ENCODE measurements around the gene DNAAF5. TPM values are rescaled to one million over a fixed set of nuclear protein-coding genes. Genes with fewer than 3 reads are reported as not detected.

Gene DNAAF5
- total RNA-seq, 3 donors from 2014 or later = 29.4 to 43.0 (median 30.9) TPM

GRCh38 chr7:714251-714671, 12.2 kb upstream of the DNAAF5 start:
- Histone ChIP-seq H3K36me3 (ENCODE audit: low read depth) (no peaks in the 10 kb centered on the region), H3K4me1 (ENCODE audit: low read depth) (no peaks in the 10 kb centered on the region), H3K9me3 (no peaks in the 10 kb centered on the region), H3K4me3 (no peak overlapping the region)
- no peak for DNase-seq
- intact Hi-C loops (cut with DNase I, micrococcal nuclease) = no loop called here
- no peak for ATAC-seq
- no peak for TF ChIP-seq CTCF (IDR thresholded peaks at IDR 0.05)

GRCh38 chr7:716222-716621, 10.3 kb upstream of the DNAAF5 start:
- no peak for DNase-seq
- Histone ChIP-seq H3K4me1 (ENCODE audit: low read depth) (no peaks in the 10 kb centered on the region), H3K4me3 (no peak overlapping the region), H3K9me3 (no peaks in the 10 kb centered on the region), H3K36me3 (ENCODE audit: low read depth) (no peaks in the 10 kb centered on the region)
- no peak for ATAC-seq
- TF ChIP-seq CTCF (IDR thresholded peaks at IDR 0.05) = no peak
- intact Hi-C loops (cut with DNase I, micrococcal nuclease) = no loop called here

GRCh38 chr7:716636-717035, 9.9 kb upstream of the DNAAF5 start:
- H3K4me3 ChIP-seq = no peak overlapping the region
- H3K4me1 ChIP-seq (ENCODE audit: low read depth) = no peaks in the 10 kb centered on the region
- H3K9me3 ChIP-seq = no peaks in the 10 kb centered on the region
- DNase-seq (no peak), ATAC-seq (no peak)
- H3K36me3 ChIP-seq (ENCODE audit: low read depth) = no peaks in the 10 kb centered on the region
- intact Hi-C loops (cut with DNase I, micrococcal nuclease) = no loop called here
- TF ChIP-seq CTCF (IDR thresholded peaks at IDR 0.05) = no peak

GRCh38 chr7:721619-722248, 4.8 kb upstream of the DNAAF5 start:
- TF ChIP-seq CTCF (IDR thresholded peaks at IDR 0.05) = no peak
- Histone ChIP-seq H3K4me3 (no peak overlapping the region), H3K36me3 (ENCODE audit: low read depth) (no peaks in the 10 kb centered on the region), H3K4me1 (ENCODE audit: low read depth) (peaks cover 4% of the 10 kb centered on the region), H3K9me3 (no peaks in the 10 kb centered on the region)
- intact Hi-C loops (cut with DNase I, micrococcal nuclease) = no loop called here
- DNase-seq (no peak), ATAC-seq (no peak)

- H3K9me3 ChIP-seq = no peaks in the 10 kb centered on the region
- H3K4me3 ChIP-seq = no peak overlapping the region
- DNase-seq (no peak), ATAC-seq (no peak)
- intact Hi-C loops (cut with DNase I, micrococcal nuclease) = no loop called here
- no peak for TF ChIP-seq CTCF (IDR thresholded peaks at IDR 0.05)
- H3K4me1 ChIP-seq (ENCODE audit: low read depth) = peaks cover 13% of the 10 kb centered on the region
- no peaks in the 10 kb centered on the region for H3K36me3 ChIP-seq (ENCODE audit: low read depth)
These were observed 3.0 kb upstream of the DNAAF5 start for GRCh38 chr7:723541-723940.

- no peak for TF ChIP-seq CTCF (IDR thresholded peaks at IDR 0.05)
These were observed 2.2 kb upstream of the DNAAF5 start for GRCh38 chr7:724298-724697.

More at GRCh38 chr7:724298-724697, 2.2 kb upstream of the DNAAF5 start:
- ATAC-seq = no peak
- intact Hi-C loops (cut with DNase I, micrococcal nuclease) = no loop called here
- no peak for DNase-seq
- H3K9me3 ChIP-seq = no peaks in the 10 kb centered on the region
- H3K36me3 ChIP-seq (ENCODE audit: low read depth) = no peaks in the 10 kb centered on the region
- H3K4me1 ChIP-seq (ENCODE audit: low read depth) = peaks cover 14% of the 10 kb centered on the region
- no peak overlapping the region for H3K4me3 ChIP-seq
